DMS 273 (cell line): Measurements from ENCODE around the gene INTS3.

ENCODE experiments used
- DNase-seq: peaks from one replicate; lab custom pipeline; 2025; ENCODE audit not compliant: unreplicated experiment; lab: John Stamatoyannopoulos, UW

INTS3 gene

GRCh38 chr1:153795934-153796785 is 68.3 kb downstream of the INTS3 start:
- no peak for DNase-seq

- DNase-seq: peak; percentile 88
Measured at GRCh38 chr1:153796786-153797659, 69.2 kb downstream of the INTS3 start.

GRCh38 chr1:153798468-153798780 is 70.6 kb downstream of the INTS3 start:
- DNase-seq: no peak

- DNase-seq: no peak
Measured at GRCh38 chr1:153799016-153799415, 71.2 kb downstream of the INTS3 start.

- no peak for DNase-seq
Measured at GRCh38 chr1:153799566-153800465, 72.0 kb downstream of the INTS3 start.

GRCh38 chr1:153800516-153800915 is 72.7 kb downstream of the INTS3 start:
- no peak for DNase-seq

GRCh38 chr1:153801028-153801625 is 73.3 kb downstream of the INTS3 start:
- DNase-seq: no peak

- DNase-seq: no peak
Measured at GRCh38 chr1:153801786-153802697, 74.2 kb downstream of the INTS3 start.

- DNase-seq: no peak
Measured at GRCh38 chr1:153803470-153804056, 75.7 kb downstream of the INTS3 start.

GRCh38 chr1:153804112-153804511 is 76.3 kb downstream of the INTS3 start:
- DNase-seq: no peak

- no peak for DNase-seq
Measured at GRCh38 chr1:153805042-153805745, 77.3 kb downstream of the INTS3 start.

GRCh38 chr1:153805886-153806719 is 78.3 kb downstream of the INTS3 start:
- DNase-seq: no peak

- DNase-seq: no peak
Measured at GRCh38 chr1:153816283-153816889, 88.5 kb downstream of the INTS3 start.

GRCh38 chr1:153818876-153819275 is 91.0 kb downstream of the INTS3 start:
- no peak for DNase-seq
